Fibroblast of skin of left biceps (primary cell): ENCODE measurements around the gene ZDHHC14.

ENCODE experiments used
- DNase-seq, 2 experiments: peaks; one replicate each; pipeline ENCODE4 v3.0.0-alpha.2; 2013; ENCODE audit warnings: low read depth in 2 of 2

ZDHHC14 gene

DNA sequence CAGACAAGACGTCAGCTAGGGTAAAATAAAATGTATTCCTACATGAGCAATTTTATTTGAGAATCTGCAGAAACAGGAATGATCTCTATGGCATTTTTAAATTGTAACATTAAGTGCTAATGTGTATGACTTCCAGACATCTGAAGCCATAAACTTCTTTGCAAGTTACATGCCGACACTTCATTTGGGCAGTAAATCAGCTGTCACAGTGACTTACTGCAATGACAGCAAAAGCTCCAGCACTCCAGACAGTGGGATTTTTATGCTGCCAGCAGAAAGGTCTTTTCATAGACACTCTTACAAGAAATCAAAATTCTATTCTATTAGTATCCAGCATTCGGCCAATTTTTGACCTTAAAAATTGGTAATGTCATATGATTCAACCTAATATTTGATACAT, 285.7 kb downstream of the ZDHHC14 start:
- DNase-seq, result no peak

DNA sequence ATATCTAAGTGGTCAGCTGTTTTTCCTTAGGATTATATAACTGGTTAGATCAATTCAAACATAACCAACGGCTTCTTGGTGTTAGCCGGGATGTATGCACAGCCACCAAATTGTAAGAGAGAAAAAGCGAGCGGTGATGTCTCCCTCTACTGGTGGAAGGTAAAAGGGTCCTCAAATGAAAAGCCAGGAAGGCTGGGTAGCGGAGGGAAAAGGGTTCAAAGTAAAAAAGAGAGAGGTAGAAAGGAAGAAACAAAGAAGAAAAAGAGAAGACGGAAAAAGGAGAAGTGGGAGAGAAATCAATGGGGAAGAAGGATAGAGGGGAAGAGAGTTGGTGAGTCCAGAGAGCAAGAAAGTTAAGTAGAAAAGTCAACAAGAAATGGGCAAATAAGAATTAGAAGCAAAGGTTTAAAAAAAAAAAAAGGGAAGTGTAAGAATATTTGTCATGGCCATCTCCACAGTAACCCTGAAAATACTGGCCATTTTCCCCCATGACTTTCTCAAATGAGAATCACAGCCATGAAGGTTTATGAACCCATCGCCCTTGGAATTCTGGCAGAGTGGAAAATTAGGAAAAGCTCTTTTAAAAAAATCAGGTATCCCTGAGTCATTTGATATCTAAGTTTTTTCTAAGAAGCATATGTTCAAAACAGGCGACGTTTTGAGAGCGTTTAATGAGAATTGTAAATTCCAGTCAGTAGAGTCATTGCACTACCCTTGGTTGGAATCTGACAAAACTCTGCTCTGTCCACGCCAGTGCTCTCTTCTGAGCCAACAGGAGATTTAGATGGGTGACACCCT, 286.4 kb downstream of the ZDHHC14 start:
- DNase-seq, result peak; percentile 19 to 24

DNA sequence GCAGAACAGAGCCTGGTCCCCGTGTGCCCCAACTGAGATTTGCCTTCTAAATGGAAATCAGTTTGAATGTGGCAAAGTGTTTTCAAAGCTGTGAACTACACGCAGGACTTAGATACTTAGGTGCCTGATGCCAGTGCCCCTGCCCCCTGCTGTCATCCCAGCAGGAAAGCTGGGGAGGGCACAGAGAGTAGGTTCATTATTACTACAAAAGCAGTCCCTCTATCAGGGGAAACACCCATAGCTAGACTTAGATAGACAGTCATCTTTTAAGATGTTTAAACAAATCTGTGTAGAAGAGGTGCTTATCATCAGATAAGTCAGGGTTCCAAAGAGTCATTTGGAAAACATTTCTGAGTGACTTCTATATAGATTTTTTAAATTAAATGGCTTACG, 287.0 kb downstream of the ZDHHC14 start:
- no peak for DNase-seq

DNA sequence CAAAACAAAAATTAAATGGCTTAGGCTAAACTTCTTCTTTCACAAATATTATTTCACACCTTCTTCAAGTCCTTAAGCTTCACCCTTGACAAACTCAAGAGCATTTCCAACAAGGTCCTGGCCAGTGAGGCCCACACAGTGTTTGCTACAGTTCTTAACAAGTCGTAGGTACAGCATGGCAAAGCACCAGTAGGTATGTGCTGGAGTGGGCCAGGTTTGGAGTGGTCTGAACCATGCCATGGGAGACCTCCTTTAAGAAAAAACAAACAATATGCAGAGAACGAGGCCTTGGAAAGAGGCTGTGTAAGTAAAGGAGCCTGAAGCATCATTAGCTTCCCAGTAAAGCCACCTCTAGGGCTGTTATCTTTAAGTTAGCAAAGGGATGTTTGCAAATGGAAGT, 287.7 kb downstream of the ZDHHC14 start:
- DNase-seq, result no peak

DNA sequence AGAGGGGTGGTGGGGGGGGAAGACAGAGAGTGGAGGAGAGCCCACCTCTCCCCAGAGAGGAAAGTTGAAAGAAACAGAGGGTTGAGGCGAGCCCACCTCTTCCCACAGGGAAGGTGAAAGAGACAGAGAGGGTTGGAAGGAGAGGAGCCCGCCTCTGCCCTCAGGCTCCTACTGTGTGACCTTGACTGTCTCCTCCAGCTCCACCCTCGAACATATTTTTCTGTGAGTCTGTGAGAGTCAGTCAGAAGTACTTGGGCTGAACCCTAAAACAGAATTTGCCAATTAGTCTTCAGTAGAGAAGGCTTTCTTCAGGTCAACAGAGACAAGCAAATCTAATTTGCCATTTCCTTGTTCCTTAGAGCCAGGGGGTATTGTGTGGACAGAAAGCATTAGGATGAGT, 288.3 kb downstream of the ZDHHC14 start:
- DNase-seq, result no peak

DNA sequence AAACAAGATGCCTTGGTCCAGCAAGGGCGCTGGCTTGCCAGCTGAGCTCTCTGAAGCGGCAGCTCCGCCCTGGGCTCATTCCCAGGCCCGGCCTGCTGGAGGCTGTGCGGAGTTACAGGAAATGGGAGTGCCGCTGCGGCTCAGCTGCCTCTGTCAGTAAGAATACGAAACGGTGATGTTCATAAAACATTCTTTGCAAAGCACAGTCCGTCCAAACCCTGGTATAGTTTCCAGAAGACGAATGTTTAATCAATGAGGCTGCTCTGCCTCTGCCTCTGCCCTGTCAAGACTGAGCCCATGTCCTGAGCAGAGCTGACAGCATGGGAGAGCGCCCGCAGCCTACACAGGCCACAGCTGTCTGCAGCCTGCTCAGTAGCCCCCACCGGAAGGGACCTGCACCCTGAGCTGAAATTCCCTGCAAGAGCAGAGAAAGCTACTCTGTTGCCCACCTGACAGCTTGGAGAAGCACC, 288.8 kb downstream of the ZDHHC14 start:
- peak; percentile 23 to 29 for DNase-seq

DNA sequence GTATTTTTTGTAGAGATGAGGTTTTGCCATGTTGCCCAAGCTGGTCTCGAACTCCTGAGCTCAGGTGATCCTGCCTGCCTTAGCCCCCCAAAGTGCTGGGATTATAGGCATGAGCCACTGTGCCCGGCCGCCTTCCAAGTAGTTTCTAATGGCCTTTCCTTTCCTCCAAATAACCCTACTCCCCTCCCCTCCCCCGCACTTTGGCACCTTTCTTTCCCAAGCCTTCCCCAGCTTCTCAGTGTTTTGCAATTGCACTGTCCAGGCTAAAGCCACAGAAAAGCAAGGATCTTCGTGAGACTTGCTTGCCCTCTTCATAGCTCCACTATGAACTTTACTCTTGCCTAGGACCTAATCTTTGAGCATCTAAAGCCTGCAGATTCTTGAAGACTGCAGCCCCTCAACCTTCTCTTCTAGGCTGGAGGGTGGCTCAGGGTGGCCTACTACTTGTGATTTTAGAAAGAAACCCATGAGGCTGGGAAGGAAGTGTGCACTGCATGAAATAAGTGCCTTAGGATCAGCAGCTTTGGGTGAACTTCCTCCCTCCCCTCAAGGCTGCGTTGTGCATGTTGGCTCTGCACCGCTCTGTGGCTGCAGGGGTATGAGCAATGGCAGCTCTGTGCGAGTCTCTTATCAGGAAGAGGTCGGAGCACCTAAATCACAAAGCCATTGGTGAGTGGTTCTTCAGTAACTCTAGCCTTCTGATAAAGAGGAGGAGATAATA, 289.6 kb downstream of the ZDHHC14 start:
- DNase-seq, result no peak

DNA sequence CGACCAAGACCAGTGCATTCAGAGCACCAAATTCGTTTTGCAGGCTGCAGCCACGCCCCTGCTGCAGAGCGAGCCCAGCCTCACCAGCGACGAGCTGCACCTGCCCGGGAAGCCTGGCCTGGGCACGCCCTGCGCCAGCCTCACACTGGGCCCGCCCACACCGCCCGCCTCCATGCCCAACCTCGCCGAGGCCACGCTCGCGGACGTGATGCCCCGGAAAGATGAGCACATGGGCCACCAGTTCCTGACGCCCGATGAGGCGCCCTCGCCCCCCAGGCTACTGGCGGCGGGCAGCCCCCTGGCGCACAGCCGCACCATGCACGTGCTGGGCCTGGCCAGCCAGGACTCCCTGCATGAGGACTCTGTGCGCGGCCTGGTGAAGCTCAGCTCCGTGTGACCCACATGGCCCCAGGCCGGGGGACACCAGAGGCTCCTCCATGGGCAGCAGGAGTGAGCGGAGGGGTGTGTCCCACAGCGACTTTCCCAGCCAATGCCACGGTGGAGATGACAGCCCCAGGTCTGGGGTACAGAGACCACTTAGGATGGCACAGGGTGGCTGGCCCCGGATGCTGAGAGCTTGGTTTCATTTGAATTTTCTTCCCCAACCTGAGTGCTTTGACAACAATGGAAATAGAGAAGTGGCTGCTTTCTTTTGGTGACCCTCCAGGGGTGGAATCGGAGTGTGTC, 291.9 kb downstream of the ZDHHC14 start:
- no peak for DNase-seq

DNA sequence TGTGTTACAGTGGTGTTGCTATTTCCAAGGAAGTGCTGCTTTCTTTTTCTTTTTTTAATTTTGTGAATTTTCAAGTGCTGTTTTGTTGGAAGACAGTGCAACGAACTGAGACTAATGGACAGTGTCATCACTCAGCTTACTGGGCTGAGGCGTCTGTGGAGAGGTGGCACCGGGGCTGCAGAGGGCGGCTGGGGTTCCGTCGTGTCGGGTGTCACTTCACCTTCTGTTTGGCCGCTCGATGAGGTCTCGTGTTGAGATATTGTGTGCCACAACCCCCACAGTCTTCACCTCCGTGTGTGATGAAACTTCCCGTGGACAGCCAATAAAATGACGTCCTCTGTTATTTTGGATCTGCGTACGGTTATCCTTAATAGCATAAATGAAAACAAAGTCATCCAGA, 292.6 kb downstream of the ZDHHC14 start:
- no peak for DNase-seq

DNA sequence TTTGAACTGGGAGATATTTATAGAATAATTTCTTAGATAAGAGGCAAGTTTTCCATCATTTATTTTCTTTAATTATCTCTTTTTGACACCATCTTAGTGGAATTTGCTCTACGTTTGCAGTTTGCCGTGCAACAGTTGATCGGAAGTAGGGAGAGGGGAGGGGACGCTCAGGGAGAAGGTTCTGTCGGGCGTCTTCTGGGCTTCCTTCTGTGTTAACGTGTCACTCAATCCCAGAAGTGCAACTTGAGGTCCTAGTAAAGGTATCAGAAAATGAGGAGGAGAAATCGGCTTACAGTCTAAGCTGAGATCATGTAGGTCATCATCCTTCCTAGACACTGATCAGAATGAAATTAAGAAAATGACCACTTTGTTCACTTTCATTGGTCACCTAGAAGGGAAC, 293.1 kb downstream of the ZDHHC14 start:
- no peak for DNase-seq

DNA sequence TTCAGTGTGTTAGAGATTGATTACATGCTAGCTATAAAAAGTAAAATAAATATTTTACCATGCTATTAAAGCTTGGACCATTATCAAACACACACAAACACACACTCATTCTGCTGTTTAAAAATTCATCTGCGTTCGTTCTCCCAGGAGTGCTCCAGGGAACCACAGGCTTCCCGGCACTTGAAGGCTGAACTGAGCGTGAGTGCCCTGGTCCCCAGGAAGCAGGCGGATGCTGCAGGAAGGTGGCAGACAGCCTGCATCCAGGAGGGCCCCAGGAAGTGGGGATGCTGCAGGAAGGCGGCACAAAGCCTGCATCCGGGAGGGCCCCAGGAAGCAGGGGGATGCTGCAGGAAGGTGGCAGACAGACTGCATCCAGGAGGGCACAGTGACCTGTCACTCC, 294.8 kb downstream of the ZDHHC14 start:
- no peak for DNase-seq

DNA sequence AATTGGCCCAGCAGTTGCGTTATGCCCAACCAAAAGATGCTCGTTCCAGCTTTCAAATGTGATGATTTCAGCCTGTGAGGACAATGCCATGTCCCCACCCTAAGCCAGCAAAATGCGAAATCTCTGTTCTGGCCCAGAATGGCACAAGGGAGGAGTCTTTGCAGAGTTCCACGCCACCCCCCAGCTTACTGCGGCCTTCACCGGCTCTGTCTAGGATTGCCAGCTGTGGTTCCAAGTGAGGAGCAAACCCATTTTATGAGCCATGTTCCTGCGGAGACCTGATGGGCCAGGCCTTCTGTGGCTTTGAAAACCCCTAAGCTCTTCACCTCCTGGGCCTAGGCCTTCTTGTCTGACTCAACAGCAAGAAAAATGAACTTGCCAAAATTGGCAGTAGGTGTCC, 295.3 kb downstream of the ZDHHC14 start:
- DNase-seq, result no peak

DNA sequence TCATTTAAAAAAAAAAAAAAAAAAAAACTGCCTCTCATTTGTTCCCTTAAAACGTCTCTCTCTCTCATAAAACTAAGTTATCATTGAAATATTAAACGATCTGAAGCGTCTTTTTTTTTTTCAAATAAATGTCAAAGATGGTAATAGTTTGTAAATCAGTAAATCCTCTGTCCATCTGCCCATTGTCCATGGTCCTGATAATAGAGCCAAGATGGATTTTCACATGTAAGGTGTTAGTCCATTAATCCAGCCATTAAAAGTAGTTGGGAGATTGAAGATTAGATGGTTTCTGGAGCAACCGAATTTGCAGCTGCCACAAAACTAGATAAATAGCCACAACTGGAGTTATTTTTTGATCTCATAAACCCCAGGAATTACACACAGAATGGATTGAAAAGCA, 296.2 kb downstream of the ZDHHC14 start:
- no peak for DNase-seq

DNA sequence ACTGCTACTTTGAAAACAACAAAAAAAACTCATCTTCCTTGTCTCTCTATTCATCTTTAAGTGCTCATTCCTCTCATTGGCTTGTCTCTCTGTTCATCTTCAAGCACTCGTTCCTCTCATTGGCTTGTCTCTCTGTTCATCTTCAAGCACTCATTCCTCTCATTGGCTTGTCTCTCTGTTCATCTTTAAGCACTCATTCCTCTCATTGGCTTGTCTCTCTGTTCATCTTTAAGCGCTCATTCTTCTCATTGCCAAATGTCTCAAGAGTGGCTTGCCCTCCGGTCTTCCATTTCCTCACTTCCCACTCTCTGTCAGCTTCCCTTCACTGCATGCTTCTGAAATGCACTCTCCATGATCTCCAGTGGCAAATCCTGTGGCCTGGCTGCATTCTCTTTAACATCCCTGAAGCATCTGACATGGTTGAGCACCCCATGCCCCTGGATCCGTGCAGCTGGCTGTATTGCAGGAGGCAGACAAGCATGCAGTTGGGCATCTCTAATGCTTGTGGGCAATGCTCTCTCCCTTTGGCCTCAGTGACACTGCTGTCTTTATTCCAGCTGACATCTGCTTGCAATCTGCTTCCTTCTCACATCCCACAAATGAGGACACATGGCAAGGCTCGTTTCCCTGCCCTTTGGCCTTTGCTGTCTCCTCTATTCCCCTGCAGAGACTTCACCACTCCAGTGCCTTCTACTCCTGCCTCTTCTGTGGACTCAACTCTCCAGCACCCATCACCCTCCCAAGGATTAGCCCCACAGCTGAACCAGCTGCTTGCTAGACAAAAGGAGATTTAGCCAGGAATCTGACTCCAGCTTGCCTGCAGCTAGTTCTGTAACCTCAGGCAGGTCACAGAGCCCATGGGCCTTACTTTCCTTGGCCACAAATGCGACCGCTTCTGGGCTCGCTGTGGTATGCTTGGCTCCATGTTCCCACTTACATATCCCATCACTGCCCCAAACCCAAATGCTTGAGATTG, 298.9 kb downstream of the ZDHHC14 start:
- DNase-seq, result no peak

DNA sequence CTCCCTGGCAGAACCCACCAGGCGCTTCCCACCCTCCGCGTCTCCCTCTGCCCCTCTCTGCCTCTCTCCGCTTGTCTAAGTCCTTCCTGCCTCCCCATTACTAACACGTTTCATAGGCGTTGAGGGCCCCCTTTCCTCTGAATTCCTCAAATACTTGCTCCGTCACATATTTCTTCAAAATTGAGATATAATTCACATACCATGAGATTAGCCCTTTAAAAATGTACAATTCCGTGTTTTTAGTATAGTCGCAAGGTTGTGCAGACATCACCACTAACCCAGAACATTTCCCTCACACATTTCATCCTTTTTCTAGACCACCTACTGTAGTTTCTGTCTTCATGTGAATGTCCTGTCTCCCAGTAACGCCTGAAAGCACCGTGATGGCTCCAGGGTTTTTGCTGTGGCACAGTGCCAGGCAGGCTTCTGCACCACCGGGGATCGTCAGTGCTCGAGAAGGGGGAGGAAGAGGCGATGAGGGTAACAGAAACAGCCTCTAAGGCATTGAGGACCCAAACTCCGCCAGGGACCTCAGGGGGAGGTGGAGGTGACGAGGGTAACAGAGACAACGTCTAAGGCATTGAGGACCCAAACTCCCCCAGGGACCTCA, 300.2 kb downstream of the ZDHHC14 start:
- DNase-seq, result no peak

DNA sequence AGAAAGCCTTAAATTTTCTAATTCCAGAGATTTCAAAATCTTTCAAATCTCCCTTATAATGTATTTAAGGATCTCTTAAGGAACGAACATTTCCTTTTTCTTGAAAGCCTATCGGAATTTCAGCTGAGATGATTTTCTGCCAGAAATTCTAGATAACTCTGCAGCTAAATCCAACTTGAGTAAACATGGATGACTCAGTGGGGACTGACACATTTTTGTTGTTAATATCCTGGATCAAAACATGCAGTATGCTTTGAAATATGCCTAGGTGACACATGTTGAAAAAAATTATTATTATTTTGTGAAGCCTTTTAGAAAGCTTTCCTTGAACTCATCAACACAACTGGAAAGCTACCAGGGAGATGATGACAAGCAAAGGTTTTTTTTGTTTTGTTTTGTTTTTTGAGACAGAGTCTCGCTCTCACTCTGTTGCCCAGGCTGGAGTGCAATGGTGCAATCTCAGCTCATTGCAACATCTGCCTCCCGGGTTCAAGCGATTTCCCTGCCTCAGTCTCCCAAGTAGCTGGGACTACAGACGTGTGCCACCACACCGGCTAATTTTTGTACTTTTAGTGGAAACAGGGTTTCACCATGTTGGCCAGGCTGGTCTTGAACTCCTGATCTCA, 302.0 kb downstream of the ZDHHC14 start:
- no peak for DNase-seq

DNA sequence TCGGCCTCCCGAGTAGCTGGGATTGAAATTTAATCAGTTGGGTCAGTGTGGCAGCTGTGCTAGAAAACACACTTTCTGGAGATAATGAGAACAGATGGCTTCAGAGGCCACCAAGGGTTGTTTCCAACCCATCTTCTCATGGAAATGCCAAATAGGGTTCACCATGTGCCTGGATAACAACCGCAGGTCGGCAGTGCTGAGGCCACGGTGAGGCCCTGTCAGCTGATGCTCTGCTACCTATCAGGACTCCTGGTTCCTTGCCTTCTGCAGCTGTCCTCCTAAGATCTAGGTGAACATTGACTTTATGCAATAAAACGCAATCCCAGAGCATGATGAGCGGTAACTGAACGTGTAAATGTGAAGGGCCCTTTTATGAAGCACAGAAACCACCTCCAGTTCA, 302.7 kb downstream of the ZDHHC14 start:
- no peak for DNase-seq

DNA sequence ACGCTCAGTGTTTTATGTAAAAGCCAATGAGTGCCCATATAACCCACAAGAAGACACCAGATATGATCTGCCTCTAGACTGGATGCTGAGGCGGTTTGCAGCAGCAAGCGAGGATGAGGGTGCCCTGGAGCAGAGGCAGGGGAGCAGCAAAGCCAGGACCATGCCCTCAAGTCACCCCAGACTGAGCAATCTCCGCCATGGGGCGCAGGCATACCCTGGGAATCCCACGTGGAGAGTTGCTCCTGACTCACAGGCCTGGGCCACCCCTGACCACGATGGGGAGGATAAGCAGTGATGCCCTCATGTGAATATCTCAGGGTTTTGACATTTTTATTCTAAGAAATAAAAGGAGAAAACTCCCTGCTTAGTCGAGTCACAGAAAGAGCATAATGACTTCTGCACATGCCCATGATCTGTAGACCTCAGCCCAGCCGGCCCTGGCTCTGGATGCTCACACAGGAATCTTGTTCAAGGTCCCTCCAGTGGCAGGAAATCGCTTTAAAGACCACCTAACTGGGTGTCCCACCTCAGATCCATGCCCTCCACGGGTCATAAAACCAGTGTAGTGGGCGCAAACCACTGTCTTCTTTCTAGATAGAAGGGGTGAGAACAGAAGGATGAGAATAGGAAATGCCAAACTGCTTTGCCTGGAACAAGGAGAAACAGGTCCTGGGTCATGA, 303.8 kb downstream of the ZDHHC14 start:
- no peak for DNase-seq

DNA sequence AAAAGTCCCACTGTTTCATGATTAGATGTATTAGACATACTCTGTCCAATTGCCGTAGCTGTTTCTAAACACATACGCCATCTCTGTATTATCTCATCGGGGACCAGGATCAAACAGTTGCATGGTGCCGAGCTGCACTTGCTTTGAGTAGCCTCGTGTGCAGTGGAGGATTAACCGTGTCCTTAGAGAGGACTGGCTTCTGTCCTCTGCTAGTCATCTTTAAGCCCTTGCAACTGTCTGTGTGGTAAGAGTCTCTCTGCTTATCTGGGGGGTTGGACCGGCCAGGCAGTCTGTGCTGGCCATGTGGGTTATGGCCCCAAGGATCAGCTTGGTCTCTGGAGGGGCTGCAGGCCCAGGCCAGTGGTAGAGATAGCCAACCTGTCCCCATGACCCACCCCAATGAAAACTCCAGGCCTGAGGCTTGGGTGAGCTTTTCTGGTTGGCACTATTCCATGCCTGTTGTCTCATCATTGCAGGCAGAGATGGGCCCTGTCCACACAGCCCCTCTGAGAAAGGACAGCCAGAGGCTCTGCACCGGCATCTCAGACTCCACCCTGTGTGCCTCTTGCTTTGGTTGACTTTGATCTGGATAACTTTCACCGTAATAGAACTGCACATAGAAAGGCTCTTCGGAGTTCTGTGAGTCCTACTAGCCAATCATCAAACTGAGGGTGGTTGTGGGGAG, 304.7 kb downstream of the ZDHHC14 start:
- DNase-seq, result no peak
